H9 (cell line): ENCODE data around the gene DENND11. TPM values are rescaled to one million over a fixed set of nuclear protein-coding genes. Genes with fewer than 3 reads are reported as not detected.

Experiments
- DNase-seq: peaks from one replicate; pipeline ENCODE4 v3.0.0-alpha.2; 2017
- H2AFZ ChIP-seq: one replicate; pipeline ENCODE4 v1.6.1; 2013; ENCODE audit warnings: mild to moderate bottlenecking, low read length, control low read depth, moderate library complexity
- H2AK5ac ChIP-seq: 2 replicates; pipeline ENCODE4 v1.6.1; 2013; ENCODE audit warnings: low read length, control low read depth, mixed read lengths; ENCODE audit not compliant: insufficient read length
- H2BK120ac ChIP-seq: one replicate; pipeline ENCODE4 v1.6.1; 2013; ENCODE audit warnings: low read depth, mild to moderate bottlenecking, low read length, control low read depth, inconsistent platforms; ENCODE audit not compliant: poor library complexity, severe bottlenecking
- H2BK12ac ChIP-seq: 2 replicates; pipeline ENCODE4 v1.6.1; 2013; ENCODE audit warnings: low read length, control low read depth, mixed read lengths, low read depth; ENCODE audit not compliant: insufficient read length
- H2BK15ac ChIP-seq: 2 replicates; pipeline ENCODE4 v1.6.1; 2013; ENCODE audit warnings: low read depth, low read length, control low read depth
- H2BK20ac ChIP-seq: one replicate; pipeline ENCODE4 v1.6.1; 2013; ENCODE audit warnings: low read depth, mild to moderate bottlenecking, low read length, control low read depth, inconsistent platforms; ENCODE audit not compliant: poor library complexity, severe bottlenecking
- H2BK5ac ChIP-seq: 2 replicates; pipeline ENCODE4 v1.6.1; 2013; ENCODE audit warnings: low read length, control low read depth, mixed read lengths; ENCODE audit not compliant: insufficient read length
- H3K14ac ChIP-seq: 2 replicates; pipeline ENCODE4 v1.6.1; 2013; ENCODE audit warnings: low read length, control low read depth; ENCODE audit not compliant: insufficient read depth
- H3K18ac ChIP-seq: 2 replicates; pipeline ENCODE4 v1.6.1; 2013; ENCODE audit warnings: low read depth, mild to moderate bottlenecking, mixed read lengths, low read length, control low read depth; ENCODE audit not compliant: insufficient read length
- H3K23ac ChIP-seq: 2 replicates; pipeline ENCODE4 v1.6.1; 2013; ENCODE audit warnings: low read length, control low read depth, mixed read lengths, low read depth; ENCODE audit not compliant: insufficient read length
- H3K23me2 ChIP-seq: 2 replicates; pipeline ENCODE4 v1.6.1; 2013; ENCODE audit warnings: low read depth, mild to moderate bottlenecking, mixed read lengths, low read length, control low read depth; ENCODE audit not compliant: insufficient read length, poor library complexity, severe bottlenecking
- H3K27ac ChIP-seq: 2 replicates; pipeline ENCODE4 v1.5.1; 2013; ENCODE audit warnings: low read length, control low read depth, mixed read lengths, low read depth; ENCODE audit not compliant: insufficient read length
- H3K27me3 ChIP-seq: 2 replicates; pipeline ENCODE4 v1.6.1; 2013; ENCODE audit warnings: low read length, control low read depth, inconsistent platforms; ENCODE audit not compliant: insufficient read depth
- H3K4ac ChIP-seq: 2 replicates; pipeline ENCODE4 v1.6.1; 2013; ENCODE audit warnings: low read depth, mild to moderate bottlenecking, control low read depth, inconsistent platforms, low read length, moderate library complexity
- H3K4me1 ChIP-seq: 2 replicates; pipeline ENCODE4 v1.6.1; 2013; ENCODE audit warnings: low read length, control low read depth, inconsistent platforms; ENCODE audit not compliant: insufficient read depth
- H3K4me2 ChIP-seq: 2 replicates; pipeline ENCODE4 v1.6.1; 2013; ENCODE audit warnings: low read length, control low read depth, mixed read lengths; ENCODE audit not compliant: insufficient read length, insufficient read depth
- H3K56ac ChIP-seq: 2 replicates; pipeline ENCODE4 v1.6.1; 2013; ENCODE audit warnings: low read depth, mild to moderate bottlenecking, mixed read lengths, low read length, control low read depth; ENCODE audit not compliant: insufficient read length
- H3K79me1 ChIP-seq: 2 replicates; pipeline ENCODE4 v1.6.1; 2013; ENCODE audit warnings: low read depth, mild to moderate bottlenecking, moderate library complexity, low read length, control low read depth, inconsistent platforms; ENCODE audit not compliant: insufficient read depth, poor library complexity, severe bottlenecking
- H3K79me2 ChIP-seq: 2 replicates; pipeline ENCODE4 v1.6.1; 2013; ENCODE audit warnings: low read length, control low read depth, inconsistent platforms; ENCODE audit not compliant: insufficient read depth
- H3K9ac ChIP-seq: 2 replicates; pipeline ENCODE4 v1.6.1; 2013; ENCODE audit warnings: low read length, control low read depth, mixed read lengths; ENCODE audit not compliant: insufficient read length; ENCODE audit errors: extremely low read depth
- H3K9me3 ChIP-seq: one replicate; pipeline ENCODE4 v1.6.1; 2013; ENCODE audit warnings: low read depth, low read length, inconsistent platforms; ENCODE audit not compliant: control insufficient read depth
- H3T11ph ChIP-seq: one replicate; pipeline ENCODE4 v1.6.1; 2013; ENCODE audit warnings: mild to moderate bottlenecking, low read length, control low read depth, inconsistent platforms
- H4K20me1 ChIP-seq: one replicate; pipeline ENCODE4 v1.6.1; 2013; ENCODE audit not compliant: control insufficient read depth, insufficient read length, insufficient read depth
- H4K5ac ChIP-seq: 2 replicates; pipeline ENCODE4 v1.6.1; 2013; ENCODE audit warnings: low read depth, mild to moderate bottlenecking, mixed read lengths, low read length, control low read depth; ENCODE audit not compliant: insufficient read length
- H4K8ac ChIP-seq: replicated peaks from 2 replicates; pipeline ENCODE4 v1.6.1; 2013; ENCODE audit warnings: low read length, control low read depth, mixed read lengths, low read depth; ENCODE audit not compliant: insufficient read length
- H4K91ac ChIP-seq: 2 replicates; pipeline ENCODE4 v1.6.1; 2013; ENCODE audit warnings: low read depth, mild to moderate bottlenecking, moderate library complexity, mixed read lengths, low read length, control low read depth; ENCODE audit not compliant: insufficient read length
- H3K27ac Mint-ChIP-seq, 3 experiments: 2 replicates in 2 of 3; 3 replicates in 1 of 3; pipeline ENCODE4 v1.8.0; 2020 to 2021; ENCODE audit warnings: mixed read lengths in 3 of 3, mild to moderate bottlenecking in 1 of 3, moderate library complexity in 1 of 3
- H3K27me3 Mint-ChIP-seq: 2 replicates; pipeline ENCODE4 v1.8.0; 2021; ENCODE audit warnings: low read depth, mild to moderate bottlenecking, moderate library complexity, mixed read lengths
- H3K36me3 Mint-ChIP-seq, 3 experiments: 2 replicates in 2 of 3; 3 replicates in 1 of 3; pipeline ENCODE4 v1.8.0; 2020 to 2021; ENCODE audit warnings: low read depth in 3 of 3, mixed read lengths in 3 of 3; ENCODE audit not compliant: insufficient read depth in 1 of 3
- H3K4me1 Mint-ChIP-seq, 2 experiments: 2 replicates each; pipeline ENCODE4 v1.8.0; 2020; ENCODE audit warnings: mixed read lengths in 2 of 2
- H3K4me3 Mint-ChIP-seq, 2 experiments: 2 replicates in 1 of 2; 3 replicates in 1 of 2; pipeline ENCODE4 v1.8.0; 2020 to 2021; ENCODE audit warnings: mild to moderate bottlenecking in 2 of 2, mixed read lengths in 2 of 2, moderate library complexity in 1 of 2
- H3K9me3 Mint-ChIP-seq, 2 experiments: 2 replicates in 1 of 2; 3 replicates in 1 of 2; pipeline ENCODE4 v1.8.0; 2020; ENCODE audit warnings: mild to moderate bottlenecking in 2 of 2, mixed read lengths in 2 of 2, moderate library complexity in 1 of 2
- WGBS: extraction: QIAGEN DNeasy Blood & Tissue Kit; methylation state at CpG from one replicate; pipeline ENCODE4 v1.1.7; 2013; ENCODE audit warnings: missing lambda C conversion rate, low lambda C conversion rate, mixed read lengths; ENCODE audit not compliant: insufficient read length; ENCODE audit errors: extremely low coverage; 5-methylcytosine and 5-hydroxymethylcytosine counted together
- total RNA-seq: library from RNA; stranded (reverse); gene quantifications from 2 replicates; pipeline ENCODE4 v1.2.1, GENCODE V29; 2021
- TF ChIP-seq, protein P1 (sequence below): fragments of 200-600 bp; sonication (generic); conservative IDR thresholded peaks from 3 replicates; pipeline ENCODE4 v1.8.0; 2021; ENCODE audit warnings: antibody characterized with exemption, mild to moderate bottlenecking

The DENND11 gene
- total RNA-seq, 1 experiment from 2014 or later: 21.9 TPM

DNA sequence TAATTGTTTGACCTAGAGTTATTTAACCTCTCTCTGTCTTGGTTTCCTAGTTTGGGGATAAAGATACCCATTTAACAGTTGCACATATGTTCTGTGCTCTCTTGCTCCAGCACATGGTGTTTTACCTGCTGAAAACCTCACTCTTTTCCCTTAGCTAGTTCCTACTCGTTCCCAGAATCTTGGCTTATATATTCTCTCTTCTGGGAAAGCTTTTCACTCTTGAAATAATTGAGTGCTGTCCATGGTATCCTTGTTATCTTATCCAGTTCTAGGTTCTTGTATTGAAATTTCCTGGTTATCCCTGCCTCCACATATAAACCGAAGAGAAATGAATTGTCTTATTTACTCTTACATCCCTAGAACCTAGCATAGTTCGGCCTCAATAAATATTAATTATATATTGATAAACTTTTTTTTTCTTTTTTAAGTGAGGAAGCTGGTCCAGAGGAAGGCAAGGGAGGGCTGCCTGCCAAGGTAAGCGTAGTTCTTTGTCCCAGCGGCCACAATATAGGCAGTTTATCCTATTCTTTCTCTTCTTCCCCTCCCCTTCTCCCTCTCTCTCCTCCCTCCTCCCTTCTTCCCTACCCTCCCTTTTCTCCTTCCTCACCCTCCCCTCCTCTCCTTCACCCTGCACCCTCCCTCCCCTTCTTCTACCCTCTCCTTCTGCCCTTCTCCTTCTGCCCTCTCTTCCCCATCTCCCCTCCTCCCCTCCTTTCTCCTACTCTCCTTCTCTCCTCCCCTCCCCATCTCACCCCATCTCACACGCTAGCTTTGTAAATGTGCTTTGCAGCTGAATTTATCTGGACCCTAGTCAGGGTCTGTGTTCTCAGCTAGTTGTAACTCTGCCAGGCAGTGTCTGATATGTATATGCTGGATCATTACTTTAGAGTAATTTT, 14.1 kb upstream of the DENND11 start:
- Histone ChIP-seq H3K9ac (no peak overlapping the region), H3K9me3 (no peaks in the 10 kb centered on the region), H4K5ac (no peak overlapping the region), H3K4me2 (peak overlapping the region; percentile 36), H3K23me2 (no peaks in the 10 kb centered on the region), H2AFZ (no peak overlapping the region), H3K23ac (no peak overlapping the region), H2BK5ac (no peak overlapping the region), H2BK120ac (no peak overlapping the region), H3K79me1 (no peaks in the 10 kb centered on the region), H4K91ac (no peak overlapping the region), H3K14ac (no peak overlapping the region), H3T11ph (no peak overlapping the region), H3K4ac (no peak overlapping the region), H2AK5ac (no peak overlapping the region), H3K79me2 (no peaks in the 10 kb centered on the region), H4K8ac (no peak overlapping the region), H2BK12ac (no peak overlapping the region), H2BK20ac (no peak overlapping the region), H3K27ac (no peak overlapping the region), H3K18ac (no peak overlapping the region), H3K27me3 (no peaks in the 10 kb centered on the region), H3K56ac (no peak overlapping the region), H3K4me1 (peaks cover 5% of the 10 kb centered on the region; the same call in 1 of the 2 replicates), H2BK15ac (no peak overlapping the region), H4K20me1 (peaks cover 2% of the 10 kb centered on the region)
- no peak overlapping the region for H3K4me3 Mint-ChIP-seq
- TF ChIP-seq, protein P1, sequence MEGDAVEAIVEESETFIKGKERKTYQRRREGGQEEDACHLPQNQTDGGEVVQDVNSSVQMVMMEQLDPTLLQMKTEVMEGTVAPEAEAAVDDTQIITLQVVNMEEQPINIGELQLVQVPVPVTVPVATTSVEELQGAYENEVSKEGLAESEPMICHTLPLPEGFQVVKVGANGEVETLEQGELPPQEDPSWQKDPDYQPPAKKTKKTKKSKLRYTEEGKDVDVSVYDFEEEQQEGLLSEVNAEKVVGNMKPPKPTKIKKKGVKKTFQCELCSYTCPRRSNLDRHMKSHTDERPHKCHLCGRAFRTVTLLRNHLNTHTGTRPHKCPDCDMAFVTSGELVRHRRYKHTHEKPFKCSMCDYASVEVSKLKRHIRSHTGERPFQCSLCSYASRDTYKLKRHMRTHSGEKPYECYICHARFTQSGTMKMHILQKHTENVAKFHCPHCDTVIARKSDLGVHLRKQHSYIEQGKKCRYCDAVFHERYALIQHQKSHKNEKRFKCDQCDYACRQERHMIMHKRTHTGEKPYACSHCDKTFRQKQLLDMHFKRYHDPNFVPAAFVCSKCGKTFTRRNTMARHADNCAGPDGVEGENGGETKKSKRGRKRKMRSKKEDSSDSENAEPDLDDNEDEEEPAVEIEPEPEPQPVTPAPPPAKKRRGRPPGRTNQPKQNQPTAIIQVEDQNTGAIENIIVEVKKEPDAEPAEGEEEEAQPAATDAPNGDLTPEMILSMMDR: no peak
- no CpG with 5 or more reads among the region's 6 CpGs for WGBS
- peaks cover 2% of the 10 kb centered on the region; the same call in 1 of the 2 replicates for H3K27me3 Mint-ChIP-seq
- no peaks in the 10 kb centered on the region for H3K36me3 Mint-ChIP-seq
- DNase-seq: no peak
- no peaks in the 10 kb centered on the region for H3K9me3 Mint-ChIP-seq
- H3K27ac Mint-ChIP-seq: no peak overlapping the region
- peaks cover 16 to 28% of the 10 kb centered on the region in 2 experiments for H3K4me1 Mint-ChIP-seq
